ENCODE data around the gene ATP1B1.
"Not testable (repeated sequence)": the region's sequence is repeated elsewhere in the genome, so short reads cannot be mapped to it uniquely, and the experiment has no call there.

The ATP1B1 gene

DNA sequence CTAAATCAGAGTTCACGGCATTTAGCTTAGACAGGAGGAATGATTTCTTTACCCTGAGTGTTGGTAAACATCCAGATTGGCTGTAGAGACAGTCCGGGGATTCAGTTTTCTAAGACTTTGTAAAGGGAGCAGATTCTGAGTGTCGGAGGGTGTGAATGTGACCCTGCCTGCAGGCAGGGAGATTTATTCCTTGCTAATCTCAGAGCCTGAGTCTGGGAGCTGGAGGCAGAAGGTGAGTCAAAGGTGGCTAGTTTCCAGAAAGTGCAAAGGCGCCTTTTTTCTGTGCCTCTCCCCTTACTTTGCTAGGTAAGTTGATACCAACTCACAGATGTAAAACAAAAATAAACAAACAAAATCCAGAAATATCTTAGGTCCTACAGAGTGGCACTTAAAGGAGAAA is 11.7 kb downstream of the ATP1B1 start:
- no peak for DNase-seq

DNA sequence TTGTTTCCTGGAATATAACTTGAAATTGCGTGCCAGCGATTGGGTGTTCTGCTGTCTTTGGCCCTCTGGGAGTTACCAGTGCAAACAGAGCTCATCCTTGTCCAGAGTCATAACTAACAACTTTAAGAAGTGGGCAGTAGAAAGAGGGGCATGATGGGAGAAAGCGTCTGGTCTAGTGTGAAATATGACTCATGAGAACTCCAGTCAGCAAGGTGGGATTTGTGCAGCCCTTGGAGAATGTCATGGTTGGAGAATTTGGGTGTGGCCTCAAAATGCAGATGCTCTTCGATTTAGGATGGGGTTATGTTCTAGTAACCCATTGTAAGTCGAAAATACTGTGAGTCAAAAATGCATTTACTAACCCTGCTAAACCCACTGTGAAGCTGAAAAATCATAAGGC is 12.9 kb downstream of the ATP1B1 start:
- no peak for DNase-seq

DNA sequence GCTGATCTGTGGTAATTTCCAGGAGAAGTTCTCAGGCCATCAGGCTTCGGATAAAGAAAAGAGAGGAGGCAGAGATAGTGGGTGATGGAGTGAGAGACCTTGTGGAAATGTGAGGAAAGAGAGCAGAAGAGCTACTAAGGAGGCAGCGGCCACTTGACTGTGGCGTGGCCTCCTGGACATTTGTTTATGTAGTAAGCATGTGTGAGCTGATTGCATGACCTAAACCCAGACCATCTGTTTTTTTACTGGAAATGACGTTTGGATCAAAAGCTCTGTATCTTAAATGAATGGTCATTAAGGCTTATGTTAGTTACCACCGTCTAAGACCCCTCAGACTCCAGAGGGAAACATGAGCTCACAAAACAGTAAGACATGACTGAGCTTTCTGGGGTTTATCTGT is 13.6 kb downstream of the ATP1B1 start:
- no peak for DNase-seq

DNA sequence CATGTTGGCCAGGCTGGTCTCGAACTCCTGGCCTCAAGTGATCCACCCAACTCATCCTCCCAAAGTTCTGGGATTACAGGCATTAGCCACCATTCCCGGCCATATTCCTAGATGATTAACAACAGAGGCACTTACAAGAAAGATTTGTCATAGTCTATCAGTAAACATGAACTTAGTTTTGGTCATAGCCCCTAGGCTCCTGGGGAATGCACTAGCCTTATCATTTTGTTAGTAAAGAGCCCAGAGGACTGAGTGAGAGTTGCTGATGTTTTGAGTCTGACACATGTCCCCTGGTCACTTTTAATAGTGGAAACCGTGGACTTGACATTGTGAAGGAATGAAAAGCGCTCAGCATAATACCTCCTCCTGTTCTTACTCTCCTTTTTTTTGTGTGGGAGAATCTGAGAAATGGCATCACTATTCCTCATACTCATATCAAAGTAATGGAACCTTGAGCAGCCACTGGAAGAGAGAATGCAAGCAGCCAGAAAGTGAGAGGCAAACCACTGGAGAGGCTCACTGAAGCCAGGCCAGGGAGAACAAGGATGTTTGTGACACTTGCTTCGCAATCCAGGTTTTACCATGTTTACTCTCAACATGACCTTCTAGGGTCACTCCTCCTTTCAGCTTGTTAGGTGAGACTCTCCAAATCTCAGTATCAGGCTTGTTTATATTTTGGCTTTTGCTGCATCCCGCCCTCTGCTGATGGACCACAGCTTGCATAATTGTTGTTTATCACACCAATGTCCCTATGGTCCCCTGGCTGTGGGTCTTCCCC is 14.8 kb downstream of the ATP1B1 start:
- no peak for DNase-seq

DNA sequence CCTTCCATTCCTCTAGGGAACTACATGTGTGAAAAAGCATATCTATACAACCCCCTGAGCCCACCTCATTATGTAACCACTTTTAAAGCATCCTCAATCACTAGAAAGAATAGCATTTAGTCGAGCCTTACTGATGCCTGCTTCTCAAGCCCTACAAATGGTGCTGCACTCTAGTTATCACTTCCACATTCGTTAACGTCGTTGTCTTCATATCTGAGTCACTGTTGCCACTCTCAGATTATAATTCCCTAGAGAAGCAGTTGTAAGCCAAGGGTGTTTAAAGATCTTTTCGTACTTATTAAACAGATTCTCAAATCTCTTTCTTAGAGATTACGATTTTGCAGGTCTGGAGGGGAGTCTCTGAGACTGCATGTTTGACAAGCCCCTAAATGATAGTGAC is 16.5 kb downstream of the ATP1B1 start:
- DNase-seq, result peak; percentile 42

DNA sequence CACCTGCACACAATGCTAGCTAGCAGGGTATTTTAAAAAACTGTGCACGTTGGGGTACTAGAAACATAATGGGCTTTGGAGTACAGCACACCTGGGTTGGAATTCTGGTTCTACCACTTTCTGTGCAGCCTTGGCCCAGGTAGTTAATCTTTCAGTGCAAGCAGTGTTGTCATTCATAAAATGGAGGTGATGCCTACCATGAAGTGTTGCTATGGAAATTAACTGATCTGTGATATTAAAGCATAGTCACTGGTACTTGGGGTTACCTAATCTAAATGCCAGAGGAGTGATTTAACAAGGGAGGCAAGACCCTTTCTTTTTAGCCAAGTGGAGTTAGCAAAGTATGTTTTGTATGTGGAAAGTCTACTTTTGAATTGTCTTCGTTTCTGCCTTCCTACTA is 18.0 kb downstream of the ATP1B1 start:
- no peak for DNase-seq

DNA sequence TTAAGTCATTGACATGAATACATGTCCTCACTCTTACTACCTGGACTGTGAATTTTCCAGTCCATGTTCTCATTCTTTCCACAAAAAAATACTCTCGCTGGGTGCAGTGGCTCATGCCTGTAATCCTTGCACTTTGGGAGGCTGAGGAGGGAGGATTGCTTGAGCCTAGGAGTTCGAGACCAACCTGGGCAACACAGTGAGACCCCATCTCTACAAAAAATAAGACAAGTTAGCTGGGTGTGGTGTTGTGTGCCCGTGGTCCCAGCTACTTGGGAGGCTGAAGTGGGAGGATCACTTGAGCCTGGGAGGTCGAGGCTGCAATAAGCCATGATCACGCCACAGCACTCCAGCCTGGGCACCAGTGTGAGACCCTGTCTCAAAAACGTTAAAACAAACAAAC is 19.1 kb downstream of the ATP1B1 start:
- not testable (repeated sequence) for DNase-seq

DNA sequence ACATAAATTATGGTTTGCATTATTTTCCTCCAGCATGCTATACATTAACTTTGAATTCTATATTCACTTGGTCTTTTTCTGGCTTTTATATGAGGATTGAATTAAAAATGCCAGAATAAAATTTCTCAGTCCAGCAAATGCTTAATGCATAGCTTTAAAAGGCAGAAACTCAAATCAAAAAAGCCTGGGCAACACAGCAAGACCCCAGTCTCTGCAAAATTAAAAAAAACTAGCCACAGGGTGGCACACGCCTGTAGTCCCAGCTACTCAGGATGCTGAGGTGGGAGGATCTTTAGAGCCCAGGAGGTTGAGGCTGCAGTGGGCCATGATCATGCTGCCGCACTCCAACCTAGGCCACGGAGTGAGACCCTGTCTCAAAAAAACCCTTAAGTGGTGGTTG is 19.8 kb downstream of the ATP1B1 start:
- no peak for DNase-seq

DNA sequence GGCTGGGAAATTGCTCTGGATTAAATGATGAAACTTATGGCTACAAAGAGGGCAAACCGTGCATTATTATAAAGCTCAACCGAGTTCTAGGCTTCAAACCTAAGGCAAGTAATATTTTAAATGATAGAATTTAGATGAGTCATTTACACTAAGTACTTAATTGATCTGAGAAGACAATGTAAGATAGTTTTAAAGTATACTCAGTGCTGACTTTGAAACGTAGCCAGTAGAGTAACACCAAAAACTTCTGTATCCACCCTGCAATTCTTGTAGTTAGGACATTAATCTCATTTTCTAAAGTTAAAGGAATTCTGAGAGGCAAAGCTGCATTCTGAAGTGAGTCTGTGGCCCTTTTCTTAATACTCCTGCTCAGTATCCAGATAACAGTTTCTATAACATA is 20.8 kb downstream of the ATP1B1 start:
- DNase-seq, result no peak

DNA sequence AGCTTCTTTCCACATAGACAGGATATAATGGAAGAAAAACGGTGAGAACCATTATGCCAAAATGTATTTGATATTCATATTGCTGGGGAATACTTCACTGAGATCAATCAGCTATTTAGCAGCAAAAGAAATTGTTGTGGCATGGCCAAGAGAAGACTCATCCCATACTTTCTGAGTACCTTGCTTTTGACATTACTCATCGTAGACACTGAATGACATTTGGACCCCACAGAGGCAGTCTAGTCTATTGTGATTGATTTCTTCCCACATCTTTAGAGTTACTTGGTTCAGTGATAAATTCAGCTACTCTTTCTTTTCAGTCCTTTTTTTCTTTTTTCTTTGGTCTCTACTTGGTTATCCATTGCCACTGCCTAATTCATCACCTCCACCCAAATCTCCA is 22.1 kb downstream of the ATP1B1 start:
- no peak for DNase-seq

DNA sequence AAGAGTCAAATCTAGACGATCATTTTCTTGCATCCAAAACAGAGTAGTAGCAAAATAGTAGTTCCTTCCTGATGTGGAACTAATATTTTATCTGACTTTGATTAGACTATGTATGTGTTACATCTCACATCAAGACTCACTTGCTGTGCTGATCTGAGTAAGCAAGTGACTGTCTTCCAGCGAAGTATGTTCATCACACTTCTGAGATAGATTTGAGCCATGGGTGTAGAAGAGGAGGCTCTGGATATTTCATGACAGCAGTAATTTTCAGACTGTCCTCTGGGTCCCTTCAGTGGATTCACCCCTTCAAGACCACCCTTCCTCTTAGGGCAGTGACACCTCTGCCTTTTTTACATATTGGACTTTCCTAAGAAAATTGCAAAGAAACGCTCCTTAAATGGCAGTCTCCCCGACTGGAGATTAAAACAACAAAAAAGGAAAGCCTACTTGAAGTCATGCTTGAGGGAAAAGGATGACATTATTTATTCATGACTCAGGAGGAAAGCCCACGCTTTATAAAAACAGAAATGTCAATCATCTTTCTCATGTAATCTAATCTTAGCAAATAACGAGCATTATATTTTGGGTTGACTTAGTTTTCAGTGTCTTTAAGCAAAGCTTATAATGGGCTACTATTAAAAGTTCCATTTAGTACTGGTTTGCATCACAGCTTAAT is 22.8 kb downstream of the ATP1B1 start:
- DNase-seq, result no peak

DNA sequence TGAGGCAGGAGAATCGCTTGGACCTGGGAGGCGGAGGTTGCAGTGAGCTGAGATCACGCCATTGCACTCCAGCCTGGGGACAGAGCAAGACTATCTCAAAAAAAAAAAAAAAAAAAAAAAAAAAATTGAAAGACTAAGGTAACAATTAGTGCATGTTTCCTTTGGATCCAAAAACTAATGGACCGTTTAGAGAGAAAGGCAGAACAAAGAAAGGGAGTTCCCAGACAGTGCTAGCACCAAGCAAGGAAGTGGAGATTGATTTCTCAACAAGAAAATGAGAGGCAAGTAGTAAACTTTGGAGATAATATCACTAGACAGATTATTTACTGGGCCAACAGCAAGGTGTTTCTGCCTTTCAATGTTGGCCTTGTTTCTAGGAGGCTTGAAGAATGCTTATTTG is 24.2 kb downstream of the ATP1B1 start:
- DNase-seq, result no peak

DNA sequence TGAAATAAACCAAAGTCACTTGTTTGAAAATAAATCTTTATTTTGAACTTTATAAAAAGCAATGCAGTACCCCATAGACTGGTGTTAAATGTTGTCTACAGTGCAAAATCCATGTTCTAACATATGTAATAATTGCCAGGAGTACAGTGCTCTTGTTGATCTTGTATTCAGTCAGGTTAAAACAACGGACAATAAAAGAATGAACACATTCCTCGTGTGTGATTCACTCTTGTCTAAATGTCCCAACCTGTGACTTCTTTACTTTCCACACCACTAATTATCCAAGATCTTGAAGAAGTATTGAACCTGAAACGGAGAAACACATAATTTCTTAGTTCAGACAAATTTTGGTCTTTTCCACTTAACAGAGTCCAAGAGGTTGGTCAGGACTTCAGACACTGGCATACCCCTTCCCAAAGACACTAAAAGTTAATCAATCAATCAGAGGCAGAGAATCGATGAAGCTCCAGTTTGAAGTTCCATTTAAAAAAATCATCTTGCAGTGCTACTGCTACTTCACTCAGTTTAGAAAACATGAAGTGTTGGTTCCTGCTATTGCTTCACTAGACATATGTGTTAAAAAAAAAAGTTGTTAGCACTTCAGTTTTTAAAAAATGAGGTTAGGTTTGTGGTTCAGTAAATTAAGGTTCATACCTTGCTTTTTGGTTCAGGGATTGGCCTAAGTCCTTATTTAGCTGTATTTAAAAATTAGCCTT is 26.2 kb downstream of the ATP1B1 start:
- DNase-seq, result no peak

DNA sequence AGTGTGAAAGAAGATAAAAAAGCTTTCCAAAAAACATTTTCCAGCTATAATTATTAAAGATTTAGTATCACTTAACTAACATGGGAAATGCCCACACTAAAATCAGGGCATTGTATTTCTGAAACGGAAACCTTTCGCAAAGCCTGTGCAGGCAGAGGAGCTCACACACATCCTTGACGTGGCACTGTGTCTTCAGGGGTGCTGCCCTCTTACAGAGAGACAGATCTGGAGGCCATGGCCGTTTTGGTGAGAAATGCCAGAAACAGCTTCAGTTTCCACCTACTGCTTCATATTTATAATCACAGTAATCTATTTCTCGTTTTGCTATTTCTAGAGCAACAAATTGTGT is 26.7 kb downstream of the ATP1B1 start:
- no peak for DNase-seq

DNA sequence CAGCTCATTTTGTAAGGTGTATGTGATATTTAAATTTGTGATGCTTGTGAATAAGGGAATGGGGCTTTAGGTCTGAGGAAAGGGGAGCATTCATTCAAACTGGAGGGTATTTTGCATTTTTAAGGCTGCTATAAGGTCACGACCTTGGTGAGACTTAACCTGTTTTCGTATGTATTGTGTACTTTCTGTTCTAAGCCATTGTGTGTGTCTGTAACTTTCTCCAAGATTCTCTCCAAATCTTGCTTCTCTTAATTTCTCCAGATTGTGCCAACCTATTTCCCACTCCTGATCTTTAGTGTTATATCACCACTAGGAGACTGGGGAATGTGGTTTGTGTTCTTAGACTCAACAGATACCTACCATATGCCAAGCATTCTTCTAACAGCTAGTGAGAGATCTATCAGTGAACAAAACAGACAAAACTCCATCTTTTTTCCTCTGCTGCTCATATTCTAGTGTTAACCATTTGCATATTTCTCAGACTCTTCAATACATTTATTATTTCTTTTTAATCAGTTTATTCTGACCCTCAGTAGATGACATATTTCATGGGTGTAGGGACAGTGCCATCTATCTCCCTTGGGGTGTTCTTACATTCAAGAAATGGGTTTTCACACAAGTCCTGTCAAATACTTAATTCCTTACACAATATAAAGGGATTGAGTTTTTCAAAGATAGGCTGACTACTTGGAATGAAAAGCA is 27.5 kb downstream of the ATP1B1 start:
- no peak for DNase-seq

DNA sequence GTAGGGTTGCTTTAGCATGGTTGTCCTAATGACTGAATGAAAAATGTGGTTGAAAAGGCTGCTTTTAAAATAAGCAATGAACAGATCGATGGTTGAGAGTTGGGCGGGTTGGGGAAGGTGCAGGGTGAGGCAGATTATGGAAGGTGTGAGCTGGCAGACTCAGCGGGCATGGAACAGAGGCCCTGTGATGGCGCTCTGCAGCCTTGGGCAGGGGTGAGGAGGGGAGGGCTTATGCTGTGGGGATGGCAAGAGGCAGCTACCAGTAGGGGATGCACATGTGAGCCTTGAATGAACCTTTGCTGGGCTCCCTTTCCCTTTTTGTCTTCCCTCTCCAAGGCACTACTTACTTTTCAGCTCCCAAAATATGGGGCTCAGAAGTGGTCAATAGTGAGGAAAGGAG is 30.9 kb downstream of the ATP1B1 start:
- DNase-seq, result no peak

DNA sequence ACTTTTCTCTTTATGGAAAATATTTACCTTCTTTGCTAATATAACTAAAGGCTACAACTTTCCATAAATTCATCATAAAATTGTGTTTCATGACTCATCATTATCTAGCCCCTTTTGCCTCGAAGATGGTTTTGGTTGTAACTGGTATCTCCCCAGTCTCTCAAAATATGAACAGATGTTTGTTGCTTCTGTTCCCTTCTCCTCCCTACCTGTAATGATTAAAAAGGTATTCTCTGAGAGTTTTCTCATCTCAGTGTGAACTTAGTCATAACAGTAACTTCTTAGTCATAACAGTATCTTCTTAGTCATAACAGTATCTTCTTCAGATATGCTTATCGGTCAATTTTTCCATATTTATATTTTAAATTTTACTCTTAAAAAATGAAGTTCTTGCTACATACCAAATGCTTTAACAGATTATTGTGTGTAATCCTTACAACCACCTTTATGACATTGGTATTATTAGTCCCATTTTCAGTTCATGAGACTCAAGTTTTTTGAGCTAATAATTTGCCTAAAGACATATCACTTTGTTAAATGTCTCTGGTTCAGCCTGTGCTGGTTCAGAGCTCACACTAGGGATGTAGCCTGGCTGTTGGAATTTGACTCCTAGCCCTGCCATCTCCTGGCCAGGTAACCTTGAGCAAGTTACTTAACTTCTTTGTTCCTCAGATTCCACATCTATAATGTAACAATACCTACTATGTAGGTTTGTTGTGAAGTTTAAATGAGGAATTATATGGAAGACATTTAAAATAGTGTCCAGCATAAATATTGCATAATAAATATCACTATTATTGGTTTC is 32.6 kb downstream of the ATP1B1 start:
- DNase-seq, result no peak

DNA sequence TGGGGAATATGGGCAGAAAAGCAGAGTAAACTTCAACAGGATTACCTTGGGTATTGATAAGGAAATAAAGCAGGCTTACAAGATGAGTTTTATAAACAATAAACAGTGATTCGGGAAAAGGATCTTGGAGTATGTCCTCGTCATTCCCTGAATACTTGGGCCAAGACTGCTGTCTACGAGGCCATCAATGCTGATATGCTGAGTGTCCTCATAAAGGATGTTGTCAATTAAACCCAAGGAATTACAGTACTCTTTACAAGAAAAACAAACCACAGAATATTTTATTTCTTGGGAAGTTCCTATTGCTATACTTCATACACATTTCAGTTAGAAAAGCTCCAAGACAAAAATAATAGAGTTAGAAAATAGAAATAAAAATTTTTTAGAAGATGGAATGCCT is 34.9 kb downstream of the ATP1B1 start:
- no peak for DNase-seq

DNA sequence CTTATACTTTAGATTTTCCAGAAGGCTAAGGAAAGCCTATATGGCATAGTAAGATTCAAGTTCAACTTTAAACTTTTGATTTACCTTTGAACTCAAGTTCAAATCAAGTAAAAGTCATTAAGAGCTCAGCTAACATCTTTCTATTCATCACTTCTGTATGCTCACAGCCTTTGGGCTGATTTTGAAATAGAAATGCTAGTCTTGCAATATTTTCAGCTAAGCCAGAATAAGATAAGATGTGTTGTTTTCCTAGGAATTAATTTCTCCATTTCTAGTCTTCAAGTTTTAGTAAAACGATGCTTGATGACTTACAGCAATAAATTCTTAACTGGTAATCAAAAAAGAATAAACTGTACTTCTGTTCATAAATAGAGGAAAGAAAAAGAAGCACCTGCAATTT is 35.6 kb downstream of the ATP1B1 start:
- DNase-seq, result no peak

DNA sequence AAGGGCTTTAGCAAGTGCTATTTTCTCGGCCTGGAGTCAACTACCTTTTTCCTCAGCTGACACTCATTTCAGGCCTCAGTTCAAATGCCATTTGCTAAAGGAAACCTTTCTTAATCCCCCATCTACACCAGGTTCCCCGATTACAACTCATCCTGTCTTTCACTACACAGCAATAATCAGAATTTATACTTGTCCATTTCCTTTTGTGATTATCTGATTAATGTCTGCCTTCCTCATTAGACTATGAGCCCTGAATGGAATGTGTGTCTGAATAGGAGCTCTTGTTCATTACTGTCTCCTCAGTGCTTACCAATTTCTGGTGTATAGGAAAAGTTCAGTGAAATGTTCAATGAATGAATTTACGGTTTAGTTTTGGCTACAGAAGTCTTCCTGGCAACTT is 36.9 kb downstream of the ATP1B1 start:
- DNase-seq, result no peak

DNA sequence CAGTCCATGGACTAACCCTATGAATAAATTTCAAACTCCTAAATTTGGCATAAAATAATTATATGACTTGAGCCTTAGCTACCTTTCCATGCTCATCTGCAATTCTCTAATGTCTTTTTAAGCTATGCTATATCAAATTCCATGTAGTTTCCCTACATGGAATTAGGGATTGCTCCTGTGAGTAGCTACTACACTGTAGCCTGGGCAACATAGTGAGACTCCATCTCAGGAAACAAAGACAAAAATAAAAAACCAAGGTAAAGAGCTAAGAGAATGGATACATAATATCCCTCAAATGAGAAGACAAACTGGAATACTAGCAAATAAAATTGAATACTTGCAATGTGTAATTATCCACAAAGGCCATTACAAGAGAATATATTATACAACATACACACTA is 37.5 kb downstream of the ATP1B1 start:
- DNase-seq, result no peak

DNA sequence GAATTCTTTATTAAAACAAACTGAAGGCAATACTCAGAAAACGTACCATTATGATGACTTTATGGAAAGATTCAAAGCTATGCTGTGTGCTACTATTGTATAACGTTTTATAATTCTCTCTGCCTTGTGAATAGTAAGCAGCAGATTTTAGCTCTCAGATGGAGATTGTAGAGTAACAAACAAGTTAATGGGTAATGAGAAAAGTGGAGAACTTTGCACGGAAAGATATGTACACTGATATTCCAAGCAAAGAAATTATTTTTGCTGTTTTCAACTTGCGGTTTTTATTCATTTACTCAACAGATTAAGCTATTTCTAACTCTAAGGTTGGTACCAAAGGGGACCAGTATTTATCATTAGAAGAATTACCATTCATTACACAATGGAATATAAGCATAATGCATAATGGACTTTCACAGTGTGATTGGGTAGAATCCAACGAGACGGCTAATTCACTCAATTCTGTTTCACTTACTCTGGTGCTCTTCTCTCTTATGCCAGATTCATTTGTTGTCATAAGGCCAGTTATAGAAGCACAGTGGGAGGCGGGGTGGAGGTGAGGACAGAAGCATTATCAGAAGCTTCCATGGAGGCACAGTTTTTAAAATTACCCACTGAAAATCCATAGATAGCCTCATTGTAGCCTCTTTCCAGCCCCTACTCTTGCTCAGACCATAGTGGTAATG is 38.6 kb downstream of the ATP1B1 start:
- DNase-seq, result no peak

Data from suppressor macrophage treated with lipopolysaccharide for 4 hours (primary cell).